ENCODE measurements around the gene TUBGCP2.

DNA sequence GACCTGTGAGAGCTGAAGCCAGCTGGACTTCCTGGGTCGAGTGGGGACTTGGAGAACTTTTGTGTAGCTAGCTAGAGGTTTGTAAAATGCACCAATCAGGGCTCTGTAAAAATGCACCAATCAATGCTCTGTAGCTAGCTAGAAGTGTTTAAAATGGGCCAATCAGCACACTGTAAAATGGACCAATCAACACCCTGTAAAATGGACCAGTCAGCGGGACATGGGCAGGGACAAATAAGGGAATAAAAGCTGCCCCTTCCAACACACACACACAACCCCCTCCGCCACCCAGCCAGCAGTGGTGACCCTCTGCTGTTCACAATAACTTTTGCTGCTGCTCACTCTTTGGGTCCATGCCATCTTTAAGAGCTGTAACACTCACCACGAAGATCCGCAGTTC lies 7.2 kb upstream of the TUBGCP2 start:
- TF ChIP-seq, protein P1, sequence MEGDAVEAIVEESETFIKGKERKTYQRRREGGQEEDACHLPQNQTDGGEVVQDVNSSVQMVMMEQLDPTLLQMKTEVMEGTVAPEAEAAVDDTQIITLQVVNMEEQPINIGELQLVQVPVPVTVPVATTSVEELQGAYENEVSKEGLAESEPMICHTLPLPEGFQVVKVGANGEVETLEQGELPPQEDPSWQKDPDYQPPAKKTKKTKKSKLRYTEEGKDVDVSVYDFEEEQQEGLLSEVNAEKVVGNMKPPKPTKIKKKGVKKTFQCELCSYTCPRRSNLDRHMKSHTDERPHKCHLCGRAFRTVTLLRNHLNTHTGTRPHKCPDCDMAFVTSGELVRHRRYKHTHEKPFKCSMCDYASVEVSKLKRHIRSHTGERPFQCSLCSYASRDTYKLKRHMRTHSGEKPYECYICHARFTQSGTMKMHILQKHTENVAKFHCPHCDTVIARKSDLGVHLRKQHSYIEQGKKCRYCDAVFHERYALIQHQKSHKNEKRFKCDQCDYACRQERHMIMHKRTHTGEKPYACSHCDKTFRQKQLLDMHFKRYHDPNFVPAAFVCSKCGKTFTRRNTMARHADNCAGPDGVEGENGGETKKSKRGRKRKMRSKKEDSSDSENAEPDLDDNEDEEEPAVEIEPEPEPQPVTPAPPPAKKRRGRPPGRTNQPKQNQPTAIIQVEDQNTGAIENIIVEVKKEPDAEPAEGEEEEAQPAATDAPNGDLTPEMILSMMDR (IDR thresholded peaks at IDR 0.05) = no peak
- TF ChIP-seq SIN3A (IDR thresholded peaks at IDR 0.05; ENCODE audit: borderline replicate concordance, insufficient read depth, low read depth, low read length) (no peak), POLR2AphosphoS5 (IDR thresholded peaks at IDR 0.05; ENCODE audit: low read depth, low read length) (no peak), TCF7L2 (IDR thresholded peaks at IDR 0.05; ENCODE audit: low read depth, low read length) (no peak)
- TF ChIP-seq, protein P2, sequence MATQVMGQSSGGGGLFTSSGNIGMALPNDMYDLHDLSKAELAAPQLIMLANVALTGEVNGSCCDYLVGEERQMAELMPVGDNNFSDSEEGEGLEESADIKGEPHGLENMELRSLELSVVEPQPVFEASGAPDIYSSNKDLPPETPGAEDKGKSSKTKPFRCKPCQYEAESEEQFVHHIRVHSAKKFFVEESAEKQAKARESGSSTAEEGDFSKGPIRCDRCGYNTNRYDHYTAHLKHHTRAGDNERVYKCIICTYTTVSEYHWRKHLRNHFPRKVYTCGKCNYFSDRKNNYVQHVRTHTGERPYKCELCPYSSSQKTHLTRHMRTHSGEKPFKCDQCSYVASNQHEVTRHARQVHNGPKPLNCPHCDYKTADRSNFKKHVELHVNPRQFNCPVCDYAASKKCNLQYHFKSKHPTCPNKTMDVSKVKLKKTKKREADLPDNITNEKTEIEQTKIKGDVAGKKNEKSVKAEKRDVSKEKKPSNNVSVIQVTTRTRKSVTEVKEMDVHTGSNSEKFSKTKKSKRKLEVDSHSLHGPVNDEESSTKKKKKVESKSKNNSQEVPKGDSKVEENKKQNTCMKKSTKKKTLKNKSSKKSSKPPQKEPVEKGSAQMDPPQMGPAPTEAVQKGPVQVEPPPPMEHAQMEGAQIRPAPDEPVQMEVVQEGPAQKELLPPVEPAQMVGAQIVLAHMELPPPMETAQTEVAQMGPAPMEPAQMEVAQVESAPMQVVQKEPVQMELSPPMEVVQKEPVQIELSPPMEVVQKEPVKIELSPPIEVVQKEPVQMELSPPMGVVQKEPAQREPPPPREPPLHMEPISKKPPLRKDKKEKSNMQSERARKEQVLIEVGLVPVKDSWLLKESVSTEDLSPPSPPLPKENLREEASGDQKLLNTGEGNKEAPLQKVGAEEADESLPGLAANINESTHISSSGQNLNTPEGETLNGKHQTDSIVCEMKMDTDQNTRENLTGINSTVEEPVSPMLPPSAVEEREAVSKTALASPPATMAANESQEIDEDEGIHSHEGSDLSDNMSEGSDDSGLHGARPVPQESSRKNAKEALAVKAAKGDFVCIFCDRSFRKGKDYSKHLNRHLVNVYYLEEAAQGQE (IDR thresholded peaks at IDR 0.05; ENCODE audit: insufficient read depth in 1 of 2, low read depth in 2 of 2, low read length in 1 of 2) = no peak
